Measurements from ENCODE around the gene PLA2G12A.

DNA sequence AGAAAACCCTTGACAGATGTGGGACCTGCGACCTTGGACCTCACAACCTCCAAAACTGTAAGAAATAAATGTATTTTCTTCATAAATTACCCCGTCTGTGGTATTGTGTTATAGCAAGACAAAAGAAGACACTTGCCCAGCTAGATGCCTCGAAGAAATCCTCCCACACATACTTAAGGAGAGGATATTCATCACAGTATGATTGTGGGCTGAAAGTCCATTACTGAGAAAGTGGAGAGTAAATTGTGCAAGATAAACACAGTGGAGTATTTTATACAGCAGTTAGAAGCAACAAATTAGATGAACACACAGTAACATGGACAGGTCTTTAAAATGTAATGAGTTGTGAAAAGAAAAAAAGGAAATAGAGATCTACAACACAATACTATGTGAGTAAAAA is 25.8 kb upstream of the PLA2G12A start:
- TF ChIP-seq REST (IDR thresholded peaks at IDR 0.05) (no peak), RCOR1 (IDR thresholded peaks at IDR 0.05; ENCODE audit: low read depth, low read length) (no peak), EP300 (IDR thresholded peaks at IDR 0.05) (no peak), CHD4 (IDR thresholded peaks at IDR 0.05; ENCODE audit: borderline replicate concordance) (no peak), NPAS2 (CRISPR knock-in tag; IDR thresholded peaks at IDR 0.05; ENCODE audit: borderline replicate concordance) (no peak), RNF2 (IDR thresholded peaks at IDR 0.05; ENCODE audit: borderline replicate concordance, low read depth) (no peak), SMC3 (IDR thresholded peaks at IDR 0.05) (no peak), POLR2A (IDR thresholded peaks at IDR 0.05; ENCODE audit: low read length) (no peak), CHD2 (IDR thresholded peaks at IDR 0.05; ENCODE audit: low read length, partially characterized antibody) (no peak), FOSL2 (IDR thresholded peaks at IDR 0.05) (no peak), FOSL2 (CRISPR knock-in tag; IDR thresholded peaks at IDR 0.05) (no peak)
- TF ChIP-seq, protein P1, sequence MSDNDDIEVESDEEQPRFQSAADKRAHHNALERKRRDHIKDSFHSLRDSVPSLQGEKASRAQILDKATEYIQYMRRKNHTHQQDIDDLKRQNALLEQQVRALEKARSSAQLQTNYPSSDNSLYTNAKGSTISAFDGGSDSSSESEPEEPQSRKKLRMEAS (IDR thresholded peaks at IDR 0.05), result no peak
- TF ChIP-seq, protein P2, sequence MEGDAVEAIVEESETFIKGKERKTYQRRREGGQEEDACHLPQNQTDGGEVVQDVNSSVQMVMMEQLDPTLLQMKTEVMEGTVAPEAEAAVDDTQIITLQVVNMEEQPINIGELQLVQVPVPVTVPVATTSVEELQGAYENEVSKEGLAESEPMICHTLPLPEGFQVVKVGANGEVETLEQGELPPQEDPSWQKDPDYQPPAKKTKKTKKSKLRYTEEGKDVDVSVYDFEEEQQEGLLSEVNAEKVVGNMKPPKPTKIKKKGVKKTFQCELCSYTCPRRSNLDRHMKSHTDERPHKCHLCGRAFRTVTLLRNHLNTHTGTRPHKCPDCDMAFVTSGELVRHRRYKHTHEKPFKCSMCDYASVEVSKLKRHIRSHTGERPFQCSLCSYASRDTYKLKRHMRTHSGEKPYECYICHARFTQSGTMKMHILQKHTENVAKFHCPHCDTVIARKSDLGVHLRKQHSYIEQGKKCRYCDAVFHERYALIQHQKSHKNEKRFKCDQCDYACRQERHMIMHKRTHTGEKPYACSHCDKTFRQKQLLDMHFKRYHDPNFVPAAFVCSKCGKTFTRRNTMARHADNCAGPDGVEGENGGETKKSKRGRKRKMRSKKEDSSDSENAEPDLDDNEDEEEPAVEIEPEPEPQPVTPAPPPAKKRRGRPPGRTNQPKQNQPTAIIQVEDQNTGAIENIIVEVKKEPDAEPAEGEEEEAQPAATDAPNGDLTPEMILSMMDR (IDR thresholded peaks at IDR 0.05), result no peak

Data from A549 (cell line).